K562 (cell line): ENCODE measurements around the gene LRRC70. TPM values are rescaled to one million over a fixed set of nuclear protein-coding genes. Genes with fewer than 3 reads are reported as not detected.

Source experiments
- ARNT ChIP-seq, 2 experiments: fragments of 450-650 bp; IDR thresholded peaks; 2 replicates each; pipeline ENCODE4 v1.6.1; 2016; ENCODE audit warnings: mild to moderate bottlenecking in 1 of 2
- CTBP1 ChIP-seq: fragments of 450-650 bp; IDR thresholded peaks from 2 replicates; pipeline ENCODE4 v1.6.1; 2016; ENCODE audit warnings: borderline replicate concordance
- TRIM25 ChIP-seq: fragments of 450-650 bp; IDR thresholded peaks from 2 replicates; pipeline ENCODE4 v1.7.0; 2016; ENCODE audit warnings: borderline replicate concordance
- ZFP1 ChIP-seq: fragments of 450-650 bp; formaldehyde crosslinking; IDR thresholded peaks from 2 replicates; pipeline ENCODE4 v1.4.0; 2020; ENCODE audit warnings: mild to moderate bottlenecking, mixed read lengths
- ZNF764 ChIP-seq: fragments of 250-450 bp; sonication (Bioruptor Pico); IDR thresholded peaks from 2 replicates; pipeline ENCODE4 v1.4.0; 2020; ENCODE audit warnings: low read depth, mild to moderate bottlenecking, moderate library complexity
- polyA plus RNA-seq, 8 experiments: library from polyadenylated mRNA; depleted of rRNA in 4 of 8; stranded (reverse) in 5 of 8; unstranded in 3 of 8; fragments of >200 nt; fragmentation: Nextera tagmentation in 2 of 8; fragmentation: Illumina TruSeq in 1 of 8; extraction: Ambion mirVana in 2 of 8; extraction: Trizol in 1 of 8; gene quantifications; 2 replicates each; pipeline versions ENCODE4 v1.2.1 to v1.2.3, GENCODE V29; 2011 to 2014; ENCODE audit warnings: inconsistent platforms in 1 of 8, missing spikeins in 1 of 8
- total RNA-seq, 7 experiments: library from RNA; depleted of rRNA in 6 of 7; stranded (reverse); fragments of >200 nt in 6 of 7; fragmentation: Illumina TruSeq in 2 of 7; extraction: Trizol in 2 of 7; gene quantifications; 2 replicates each; pipeline versions ENCODE4 v1.2.1 to v1.2.3, GENCODE V29; 2011 to 2021; ENCODE audit warnings: low replicate concordance in 1 of 7
- TF ChIP-seq, protein P1 (sequence below), 3 experiments: fragments of 200-800 bp in 1 of 3; fragments of 250-450 bp in 1 of 3; fragments of 450-650 bp in 1 of 3; sonication (Bioruptor Pico) in 1 of 3; sonication (Bioruptor generic) in 1 of 3; formaldehyde crosslinking in 1 of 3; IDR thresholded peaks; 2 replicates each; pipeline versions ENCODE4 v1.6.1 to v1.8.0; 2016 to 2022; ENCODE audit warnings: mild to moderate bottlenecking in 2 of 3, missing genetic modification characterization in 2 of 3, missing compliant biosample characterization in 1 of 3, moderate library complexity in 1 of 3
- TF ChIP-seq, protein P2 (sequence below): fragments of 250-450 bp; sonication (Bioruptor Pico); IDR thresholded peaks from 2 replicates; pipeline ENCODE4 v1.5.0; 2020; ENCODE audit warnings: mild to moderate bottlenecking, borderline replicate concordance
- TF ChIP-seq, protein P3 (sequence below): sonication (generic); formaldehyde crosslinking; IDR thresholded peaks from 2 replicates; pipeline ENCODE4 v1.8.1; 2022; ENCODE audit warnings: missing genetic modification reagents
- TF ChIP-seq, protein P4 (sequence below): fragments of 450-650 bp; IDR thresholded peaks from 2 replicates; pipeline ENCODE4 v1.6.1; 2018; ENCODE audit warnings: mild to moderate bottlenecking, low read depth; ENCODE audit not compliant: partially characterized antibody
- TF ChIP-seq, protein P5 (sequence below), 2 experiments: fragments of 450-650 bp in 1 of 2; sonication (generic) in 1 of 2; formaldehyde crosslinking; conservative IDR thresholded peaks; 2 replicates each; pipeline versions ENCODE4 v1.4.0 to v1.8.1; 2020 to 2022; ENCODE audit warnings: mild to moderate bottlenecking in 1 of 2, missing genetic modification reagents in 1 of 2
- TF ChIP-seq, protein P6 (sequence below): fragments of 450-650 bp; formaldehyde crosslinking; IDR thresholded peaks from 2 replicates; pipeline ENCODE4 v1.4.0; 2020; ENCODE audit warnings: mild to moderate bottlenecking, moderate library complexity

LRRC70 gene
- total and polyA plus RNA-seq, 9 of the 15 experiments (the other 6 are each of a cell fraction or from before 2014, with no cell fraction given): 0.21 to 2.1 (median 0.73) TPM

- TF ChIP-seq ZFP1 (CRISPR knock-in tag) (no peak), CTBP1 (no peak), ARNT (IDR thresholded peaks at IDR 0.05) (0 out of 4 replicates have a peak, but pooled peaks of 1 of the 2 experiments have one; percentile 48), TRIM25 (no peak), ZNF764 (CRISPR knock-in tag) (no peak)
- TF ChIP-seq, protein P1, sequence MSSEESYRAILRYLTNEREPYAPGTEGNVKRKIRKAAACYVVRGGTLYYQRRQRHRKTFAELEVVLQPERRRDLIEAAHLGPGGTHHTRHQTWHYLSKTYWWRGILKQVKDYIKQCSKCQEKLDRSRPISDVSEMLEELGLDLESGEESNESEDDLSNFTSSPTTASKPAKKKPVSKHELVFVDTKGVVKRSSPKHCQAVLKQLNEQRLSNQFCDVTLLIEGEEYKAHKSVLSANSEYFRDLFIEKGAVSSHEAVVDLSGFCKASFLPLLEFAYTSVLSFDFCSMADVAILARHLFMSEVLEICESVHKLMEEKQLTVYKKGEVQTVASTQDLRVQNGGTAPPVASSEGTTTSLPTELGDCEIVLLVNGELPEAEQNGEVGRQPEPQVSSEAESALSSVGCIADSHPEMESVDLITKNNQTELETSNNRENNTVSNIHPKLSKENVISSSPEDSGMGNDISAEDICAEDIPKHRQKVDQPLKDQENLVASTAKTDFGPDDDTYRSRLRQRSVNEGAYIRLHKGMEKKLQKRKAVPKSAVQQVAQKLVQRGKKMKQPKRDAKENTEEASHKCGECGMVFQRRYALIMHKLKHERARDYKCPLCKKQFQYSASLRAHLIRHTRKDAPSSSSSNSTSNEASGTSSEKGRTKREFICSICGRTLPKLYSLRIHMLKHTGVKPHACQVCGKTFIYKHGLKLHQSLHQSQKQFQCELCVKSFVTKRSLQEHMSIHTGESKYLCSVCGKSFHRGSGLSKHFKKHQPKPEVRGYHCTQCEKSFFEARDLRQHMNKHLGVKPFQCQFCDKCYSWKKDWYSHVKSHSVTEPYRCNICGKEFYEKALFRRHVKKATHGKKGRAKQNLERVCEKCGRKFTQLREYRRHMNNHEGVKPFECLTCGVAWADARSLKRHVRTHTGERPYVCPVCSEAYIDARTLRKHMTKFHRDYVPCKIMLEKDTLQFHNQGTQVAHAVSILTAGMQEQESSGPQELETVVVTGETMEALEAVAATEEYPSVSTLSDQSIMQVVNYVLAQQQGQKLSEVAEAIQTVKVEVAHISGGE (CRISPR knock-in tag; IDR thresholded peaks at IDR 0.05): no peak
- TF ChIP-seq, protein P2, sequence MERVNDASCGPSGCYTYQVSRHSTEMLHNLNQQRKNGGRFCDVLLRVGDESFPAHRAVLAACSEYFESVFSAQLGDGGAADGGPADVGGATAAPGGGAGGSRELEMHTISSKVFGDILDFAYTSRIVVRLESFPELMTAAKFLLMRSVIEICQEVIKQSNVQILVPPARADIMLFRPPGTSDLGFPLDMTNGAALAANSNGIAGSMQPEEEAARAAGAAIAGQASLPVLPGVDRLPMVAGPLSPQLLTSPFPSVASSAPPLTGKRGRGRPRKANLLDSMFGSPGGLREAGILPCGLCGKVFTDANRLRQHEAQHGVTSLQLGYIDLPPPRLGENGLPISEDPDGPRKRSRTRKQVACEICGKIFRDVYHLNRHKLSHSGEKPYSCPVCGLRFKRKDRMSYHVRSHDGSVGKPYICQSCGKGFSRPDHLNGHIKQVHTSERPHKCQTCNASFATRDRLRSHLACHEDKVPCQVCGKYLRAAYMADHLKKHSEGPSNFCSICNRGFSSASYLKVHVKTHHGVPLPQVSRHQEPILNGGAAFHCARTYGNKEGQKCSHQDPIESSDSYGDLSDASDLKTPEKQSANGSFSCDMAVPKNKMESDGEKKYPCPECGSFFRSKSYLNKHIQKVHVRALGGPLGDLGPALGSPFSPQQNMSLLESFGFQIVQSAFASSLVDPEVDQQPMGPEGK (CRISPR knock-in tag): no peak
- TF ChIP-seq, protein P3, sequence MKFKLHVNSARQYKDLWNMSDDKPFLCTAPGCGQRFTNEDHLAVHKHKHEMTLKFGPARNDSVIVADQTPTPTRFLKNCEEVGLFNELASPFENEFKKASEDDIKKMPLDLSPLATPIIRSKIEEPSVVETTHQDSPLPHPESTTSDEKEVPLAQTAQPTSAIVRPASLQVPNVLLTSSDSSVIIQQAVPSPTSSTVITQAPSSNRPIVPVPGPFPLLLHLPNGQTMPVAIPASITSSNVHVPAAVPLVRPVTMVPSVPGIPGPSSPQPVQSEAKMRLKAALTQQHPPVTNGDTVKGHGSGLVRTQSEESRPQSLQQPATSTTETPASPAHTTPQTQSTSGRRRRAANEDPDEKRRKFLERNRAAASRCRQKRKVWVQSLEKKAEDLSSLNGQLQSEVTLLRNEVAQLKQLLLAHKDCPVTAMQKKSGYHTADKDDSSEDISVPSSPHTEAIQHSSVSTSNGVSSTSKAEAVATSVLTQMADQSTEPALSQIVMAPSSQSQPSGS (CRISPR knock-in tag): no peak
- TF ChIP-seq, protein P4, sequence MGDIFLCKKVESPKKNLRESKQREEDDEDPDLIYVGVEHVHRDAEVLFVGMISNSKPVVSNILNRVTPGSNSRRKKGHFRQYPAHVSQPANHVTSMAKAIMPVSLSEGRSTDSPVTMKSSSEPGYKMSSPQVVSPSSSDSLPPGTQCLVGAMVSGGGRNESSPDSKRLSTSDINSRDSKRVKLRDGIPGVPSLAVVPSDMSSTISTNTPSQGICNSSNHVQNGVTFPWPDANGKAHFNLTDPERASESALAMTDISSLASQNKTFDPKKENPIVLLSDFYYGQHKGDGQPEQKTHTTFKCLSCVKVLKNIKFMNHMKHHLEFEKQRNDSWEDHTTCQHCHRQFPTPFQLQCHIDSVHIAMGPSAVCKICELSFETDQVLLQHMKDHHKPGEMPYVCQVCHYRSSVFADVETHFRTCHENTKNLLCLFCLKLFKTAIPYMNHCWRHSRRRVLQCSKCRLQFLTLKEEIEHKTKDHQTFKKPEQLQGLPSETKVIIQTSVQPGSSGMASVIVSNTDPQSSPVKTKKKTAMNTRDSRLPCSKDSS: no peak
- TF ChIP-seq, protein P5, sequence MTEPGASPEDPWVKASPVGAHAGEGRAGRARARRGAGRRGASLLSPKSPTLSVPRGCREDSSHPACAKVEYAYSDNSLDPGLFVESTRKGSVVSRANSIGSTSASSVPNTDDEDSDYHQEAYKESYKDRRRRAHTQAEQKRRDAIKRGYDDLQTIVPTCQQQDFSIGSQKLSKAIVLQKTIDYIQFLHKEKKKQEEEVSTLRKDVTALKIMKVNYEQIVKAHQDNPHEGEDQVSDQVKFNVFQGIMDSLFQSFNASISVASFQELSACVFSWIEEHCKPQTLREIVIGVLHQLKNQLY (CRISPR knock-in tag; conservative IDR thresholded peaks at IDR 0.05): no peak
- TF ChIP-seq, protein P6, sequence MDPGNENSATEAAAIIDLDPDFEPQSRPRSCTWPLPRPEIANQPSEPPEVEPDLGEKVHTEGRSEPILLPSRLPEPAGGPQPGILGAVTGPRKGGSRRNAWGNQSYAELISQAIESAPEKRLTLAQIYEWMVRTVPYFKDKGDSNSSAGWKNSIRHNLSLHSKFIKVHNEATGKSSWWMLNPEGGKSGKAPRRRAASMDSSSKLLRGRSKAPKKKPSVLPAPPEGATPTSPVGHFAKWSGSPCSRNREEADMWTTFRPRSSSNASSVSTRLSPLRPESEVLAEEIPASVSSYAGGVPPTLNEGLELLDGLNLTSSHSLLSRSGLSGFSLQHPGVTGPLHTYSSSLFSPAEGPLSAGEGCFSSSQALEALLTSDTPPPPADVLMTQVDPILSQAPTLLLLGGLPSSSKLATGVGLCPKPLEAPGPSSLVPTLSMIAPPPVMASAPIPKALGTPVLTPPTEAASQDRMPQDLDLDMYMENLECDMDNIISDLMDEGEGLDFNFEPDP (CRISPR knock-in tag): no peak
These were observed 40.3 kb upstream of the LRRC70 start (continued) for GRCh38 chr5:62538017-62538942.
